Mammary epithelial cell (primary cell): ENCODE data around the gene GDF11.

Experiments
- EZH2 ChIP-seq: IDR thresholded peaks from 2 replicates; pipeline ENCODE4 v1.6.1; 2012; ENCODE audit warnings: low read length, inconsistent platforms, borderline replicate concordance
- TF ChIP-seq, protein P1 (sequence below), 2 donors: IDR thresholded peaks in 1 of 2; conservative IDR thresholded peaks in 1 of 2; 2 replicates each; pipeline ENCODE4 v1.5.1; 2011 to 2012; ENCODE audit warnings: inconsistent platforms in 2 of 2, low read length in 2 of 2, mild to moderate bottlenecking in 2 of 2, control low read depth in 1 of 2, low read depth in 1 of 2; ENCODE audit not compliant: insufficient read depth in 1 of 2; ENCODE audit errors: extremely low read depth in 1 of 2

DNA sequence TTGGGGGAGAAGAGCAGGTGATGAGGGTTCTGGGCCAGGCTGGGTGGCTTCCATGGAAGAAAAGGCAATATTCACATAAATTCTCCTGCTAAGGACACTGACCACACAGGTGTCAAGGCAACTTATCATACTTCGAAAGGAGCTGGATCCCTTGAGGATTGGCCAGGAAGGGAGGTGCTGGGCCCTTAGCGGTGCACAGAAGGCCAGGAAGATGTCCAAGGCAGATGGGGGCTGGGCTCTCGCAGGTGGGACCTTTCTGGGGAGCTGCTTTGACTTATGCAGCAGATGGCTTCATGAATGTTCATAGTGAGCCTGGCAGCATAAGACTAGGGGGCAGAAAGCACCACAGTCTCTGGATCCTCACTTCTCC, 18.0 kb upstream of the GDF11 start:
- TF ChIP-seq, protein P1, sequence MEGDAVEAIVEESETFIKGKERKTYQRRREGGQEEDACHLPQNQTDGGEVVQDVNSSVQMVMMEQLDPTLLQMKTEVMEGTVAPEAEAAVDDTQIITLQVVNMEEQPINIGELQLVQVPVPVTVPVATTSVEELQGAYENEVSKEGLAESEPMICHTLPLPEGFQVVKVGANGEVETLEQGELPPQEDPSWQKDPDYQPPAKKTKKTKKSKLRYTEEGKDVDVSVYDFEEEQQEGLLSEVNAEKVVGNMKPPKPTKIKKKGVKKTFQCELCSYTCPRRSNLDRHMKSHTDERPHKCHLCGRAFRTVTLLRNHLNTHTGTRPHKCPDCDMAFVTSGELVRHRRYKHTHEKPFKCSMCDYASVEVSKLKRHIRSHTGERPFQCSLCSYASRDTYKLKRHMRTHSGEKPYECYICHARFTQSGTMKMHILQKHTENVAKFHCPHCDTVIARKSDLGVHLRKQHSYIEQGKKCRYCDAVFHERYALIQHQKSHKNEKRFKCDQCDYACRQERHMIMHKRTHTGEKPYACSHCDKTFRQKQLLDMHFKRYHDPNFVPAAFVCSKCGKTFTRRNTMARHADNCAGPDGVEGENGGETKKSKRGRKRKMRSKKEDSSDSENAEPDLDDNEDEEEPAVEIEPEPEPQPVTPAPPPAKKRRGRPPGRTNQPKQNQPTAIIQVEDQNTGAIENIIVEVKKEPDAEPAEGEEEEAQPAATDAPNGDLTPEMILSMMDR (conservative IDR thresholded peaks at IDR 0.05 in 1 of 2, IDR thresholded peaks at IDR 0.05 in 1 of 2; ENCODE audit: extremely low read depth in 1 of 2, insufficient read depth in 1 of 2, low read depth in 1 of 2, low read length in 2 of 2): no peak
- TF ChIP-seq EZH2: no peak
